GM23338 (cell line): ENCODE measurements around the gene SORL1-AS1.

ENCODE experiments used
- CREB1 ChIP-seq: fragments of 250-450 bp; sonication (Bioruptor Pico); IDR thresholded peaks from 2 replicates; pipeline ENCODE4 v1.5.0; 2020; ENCODE audit warnings: low read depth, mild to moderate bottlenecking, moderate library complexity
- POLR2AphosphoS5 ChIP-seq: IDR thresholded peaks from 2 replicates; pipeline ENCODE4 v1.6.1; 2016; ENCODE audit warnings: antibody characterized with exemption, low read depth
- TF ChIP-seq, protein P1 (sequence below), 2 experiments: fragments of 200-600 bp in 1 of 2; sonication (generic) in 1 of 2; conservative IDR thresholded peaks; 2 replicates each; pipeline versions ENCODE4 v1.5.1 to v1.6.1; 2016 to 2017; ENCODE audit warnings: antibody characterized with exemption in 2 of 2, low read depth in 2 of 2, mild to moderate bottlenecking in 2 of 2, moderate library complexity in 1 of 2

DNA sequence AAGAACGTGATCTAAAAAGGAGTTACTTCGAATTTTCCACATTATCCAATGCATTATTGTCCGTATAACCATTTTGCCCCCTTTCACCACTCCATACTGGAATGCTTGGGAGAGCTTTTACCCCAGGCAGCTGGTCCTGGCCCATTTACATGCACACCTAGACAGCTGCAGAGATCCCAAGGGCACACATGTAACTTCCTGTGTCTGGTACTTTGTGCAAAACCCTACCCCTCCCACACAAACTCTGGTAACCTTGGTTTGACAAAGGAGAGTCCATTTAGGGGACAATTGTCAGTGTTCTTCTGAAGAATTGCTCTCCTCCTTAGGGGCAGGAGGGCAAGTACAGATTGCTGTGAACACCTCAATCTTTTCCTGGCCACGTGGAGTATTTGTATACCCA is 58.0 kb downstream of the SORL1-AS1 start:
- TF ChIP-seq CREB1 = no peak
- TF ChIP-seq POLR2AphosphoS5 = no peak
- TF ChIP-seq, protein P1, sequence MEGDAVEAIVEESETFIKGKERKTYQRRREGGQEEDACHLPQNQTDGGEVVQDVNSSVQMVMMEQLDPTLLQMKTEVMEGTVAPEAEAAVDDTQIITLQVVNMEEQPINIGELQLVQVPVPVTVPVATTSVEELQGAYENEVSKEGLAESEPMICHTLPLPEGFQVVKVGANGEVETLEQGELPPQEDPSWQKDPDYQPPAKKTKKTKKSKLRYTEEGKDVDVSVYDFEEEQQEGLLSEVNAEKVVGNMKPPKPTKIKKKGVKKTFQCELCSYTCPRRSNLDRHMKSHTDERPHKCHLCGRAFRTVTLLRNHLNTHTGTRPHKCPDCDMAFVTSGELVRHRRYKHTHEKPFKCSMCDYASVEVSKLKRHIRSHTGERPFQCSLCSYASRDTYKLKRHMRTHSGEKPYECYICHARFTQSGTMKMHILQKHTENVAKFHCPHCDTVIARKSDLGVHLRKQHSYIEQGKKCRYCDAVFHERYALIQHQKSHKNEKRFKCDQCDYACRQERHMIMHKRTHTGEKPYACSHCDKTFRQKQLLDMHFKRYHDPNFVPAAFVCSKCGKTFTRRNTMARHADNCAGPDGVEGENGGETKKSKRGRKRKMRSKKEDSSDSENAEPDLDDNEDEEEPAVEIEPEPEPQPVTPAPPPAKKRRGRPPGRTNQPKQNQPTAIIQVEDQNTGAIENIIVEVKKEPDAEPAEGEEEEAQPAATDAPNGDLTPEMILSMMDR (conservative IDR thresholded peaks at IDR 0.05; ENCODE audit: low read depth in 2 of 2) = no peak
